Lung (tissue), 12 donors: Measurements from ENCODE around the gene RUFY2. TPM values are rescaled to one million over a fixed set of nuclear protein-coding genes. Genes with fewer than 3 reads are reported as not detected.

ENCODE experiments used
- ATAC-seq: fragments of 200-7000 bp; cut with Tn5 transposase; one replicate; pipeline ENCODE4 v1.9.1; 2020; ENCODE audit warnings: moderate number of reproducible peaks; ENCODE audit not compliant: insufficient read depth, low FRiP score
- DNase-seq, 3 donors: peaks; one replicate each; pipeline ENCODE4 v3.0.0-alpha.2; 2013 to 2017
- H3K27ac ChIP-seq, 2 donors: one replicate each; pipeline ENCODE4 v1.5.1; 2013; ENCODE audit warnings: mild to moderate bottlenecking in 2 of 2, moderate library complexity in 2 of 2, control low read depth in 1 of 2, inconsistent platforms in 1 of 2, low read depth in 1 of 2, low read length in 1 of 2
- H3K27me3 ChIP-seq, 3 donors: one replicate each; pipeline ENCODE4 v1.5.1; 2013; ENCODE audit warnings: low read length in 2 of 3; ENCODE audit not compliant: control insufficient read depth in 3 of 3, insufficient read depth in 3 of 3
- H3K36me3 ChIP-seq, 4 donors: one replicate each; pipeline ENCODE4 v1.5.1; 2013; ENCODE audit warnings: low read length in 4 of 4, mild to moderate bottlenecking in 1 of 4, moderate library complexity in 1 of 4; ENCODE audit not compliant: control insufficient read depth in 4 of 4, insufficient read depth in 4 of 4
- H3K4me1 ChIP-seq, 5 donors: one replicate each; pipeline ENCODE4 v1.5.1; 2013; ENCODE audit warnings: low read length in 5 of 5, mild to moderate bottlenecking in 2 of 5, moderate library complexity in 1 of 5; ENCODE audit not compliant: control insufficient read depth in 5 of 5, insufficient read depth in 5 of 5
- H3K4me3 ChIP-seq: one replicate; pipeline ENCODE4 v1.5.1; 2013; ENCODE audit warnings: mild to moderate bottlenecking, control low read depth, moderate library complexity
- H3K9ac ChIP-seq, 2 donors: one replicate each; pipeline ENCODE4 v1.5.1; 2013; ENCODE audit warnings: low read length in 2 of 2, control low read depth in 1 of 2; ENCODE audit not compliant: insufficient read depth in 1 of 2
- H3K9me3 ChIP-seq, 4 donors: one replicate each; pipeline ENCODE4 v1.5.1; 2013; ENCODE audit warnings: low read length in 3 of 4, mild to moderate bottlenecking in 1 of 4, moderate library complexity in 1 of 4; ENCODE audit not compliant: control insufficient read depth in 4 of 4, insufficient read depth in 3 of 4
- CTCF ChIP-seq: IDR thresholded peaks from 2 replicates; pipeline ENCODE4 v1.5.1; 2012; ENCODE audit warnings: mild to moderate bottlenecking; ENCODE audit errors: control extremely low read depth, extremely low read depth
- WGBS, 2 donors: extraction: QIAGEN DNeasy Blood & Tissue Kit; methylation state at CpG; one replicate each; pipeline ENCODE4 v1.1.7; 2013; 5-methylcytosine and 5-hydroxymethylcytosine counted together
- polyA plus RNA-seq, 2 donors: library from polyadenylated mRNA; stranded (reverse); fragments of 200-250 nt; gene quantifications; one replicate each; pipeline ENCODE4 v1.2.1, GENCODE V29; 2013
- total RNA-seq, 2 donors: library from RNA; depleted of rRNA in 1 of 2; stranded (reverse); fragments of >200 nt in 1 of 2; gene quantifications; one replicate each; pipeline ENCODE4 v1.2.1, GENCODE V29; 2014 to 2021
- donor health status: control.
- donor health status: control.
- donor health status: Bipolar disorder and iron deficiency.
- donor health status: healthy.
- donor health status: DM: yes; HTN: yes; CAD: no.

The RUFY2 gene
- total and polyA plus RNA-seq, 4 donors, result 4.2 to 55.3 (median 13.4) TPM

DNA sequence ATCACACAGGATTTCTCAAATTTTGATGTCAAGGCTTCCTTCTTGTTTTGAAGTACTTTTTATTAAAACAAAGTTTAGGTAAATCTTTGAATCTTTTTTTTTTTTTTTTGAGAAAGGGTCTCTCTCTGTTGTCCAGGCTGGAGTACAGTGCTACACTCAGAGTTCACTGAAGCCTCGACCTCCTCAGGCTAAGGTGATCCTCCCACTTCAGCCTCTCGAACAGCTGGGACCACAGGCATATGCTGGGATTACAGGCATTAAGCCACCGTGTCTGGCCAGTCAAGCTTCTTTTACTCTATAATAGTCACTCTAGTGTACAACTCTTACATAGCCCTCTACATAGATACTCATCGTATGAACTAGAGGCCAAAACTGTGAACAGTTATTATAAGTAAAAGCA, 3.4 kb downstream of the RUFY2 start:
- DNase-seq (no peak), ATAC-seq (no peak)
- Histone ChIP-seq H3K27me3 (no peaks in the 10 kb centered on the region), H3K9me3 (no peaks in the 10 kb centered on the region), H3K4me1 (peaks cover 0 to 5% (median 3%) of the 10 kb centered on the region in 5 donors), H3K36me3 (peaks cover 0 to 8% (median 4%) of the 10 kb centered on the region in 4 donors), H3K27ac (no peak overlapping the region), H3K4me3 (no peak overlapping the region), H3K9ac (no peak overlapping the region)
- WGBS, 2 donors, result 86 to 97% methylated on average over 4 of the region's 4 CpGs
- TF ChIP-seq CTCF, result no peak

DNA sequence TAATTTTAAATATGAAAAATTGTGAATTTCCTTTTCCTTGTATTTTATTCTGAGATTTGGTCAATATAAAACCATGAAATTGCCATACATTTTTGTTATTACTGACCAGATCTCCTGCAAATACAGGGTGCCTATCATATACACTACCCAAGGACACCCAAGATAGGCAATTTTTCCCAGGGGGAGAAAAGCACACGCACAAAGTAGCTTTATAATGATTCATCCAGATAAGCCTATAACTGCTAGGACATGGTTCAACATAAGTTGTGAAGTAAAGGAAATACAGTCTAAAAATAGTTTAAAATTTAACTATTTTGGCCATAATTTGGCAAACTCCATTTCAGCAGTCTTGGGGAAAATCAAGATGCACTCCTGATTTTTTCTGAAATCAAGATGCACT, 4.8 kb downstream of the RUFY2 start:
- H3K9me3 ChIP-seq, result no peaks in the 10 kb centered on the region
- ATAC-seq (no peak), DNase-seq (no peak)
- H3K9ac ChIP-seq, result no peak overlapping the region
- TF ChIP-seq CTCF, result no peak
- WGBS, 2 donors, result 90 to 98% methylated on average over 1 of the region's 1 CpG
- peaks cover 0 to 5% (median 3%) of the 10 kb centered on the region in 5 donors for H3K4me1 ChIP-seq
- no peak overlapping the region for H3K27ac ChIP-seq
- H3K4me3 ChIP-seq, result no peak overlapping the region
- no peaks in the 10 kb centered on the region for H3K27me3 ChIP-seq
- H3K36me3 ChIP-seq, result peaks cover 0 to 8% (median 4%) of the 10 kb centered on the region in 4 donors

DNA sequence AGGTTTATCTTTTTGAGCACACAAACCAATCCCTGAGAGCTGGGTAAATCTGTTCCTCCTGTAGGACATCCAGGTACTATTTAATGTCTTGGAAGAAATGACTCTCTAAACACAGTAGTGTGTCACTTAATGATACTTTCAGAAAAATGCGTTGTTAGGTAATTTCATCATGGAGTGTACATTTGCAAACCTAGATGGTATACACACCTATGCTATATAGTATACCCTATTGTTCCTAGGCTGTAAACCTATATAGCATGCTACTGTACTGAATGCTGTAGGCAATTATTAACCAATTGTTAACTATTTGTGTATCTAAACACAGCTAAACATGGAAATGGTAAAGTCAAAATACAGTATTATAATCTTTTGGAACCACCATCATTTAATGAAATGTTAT, 10.1 kb downstream of the RUFY2 start:
- 95 to 98% methylated on average over 1 of the region's 1 CpG for WGBS, 2 donors
- H3K9me3 ChIP-seq, result no peaks in the 10 kb centered on the region
- H3K36me3 ChIP-seq, result peaks cover 4 to 19% (median 9%) of the 10 kb centered on the region in 4 donors
- H3K9ac ChIP-seq, result no peak overlapping the region
- ATAC-seq (no peak), DNase-seq (no peak)
- no peak overlapping the region for H3K4me3 ChIP-seq
- no peak for TF ChIP-seq CTCF
- H3K27ac ChIP-seq, result no peak overlapping the region
- H3K27me3 ChIP-seq, result no peaks in the 10 kb centered on the region
- H3K4me1 ChIP-seq, result no peaks in the 10 kb centered on the region

DNA sequence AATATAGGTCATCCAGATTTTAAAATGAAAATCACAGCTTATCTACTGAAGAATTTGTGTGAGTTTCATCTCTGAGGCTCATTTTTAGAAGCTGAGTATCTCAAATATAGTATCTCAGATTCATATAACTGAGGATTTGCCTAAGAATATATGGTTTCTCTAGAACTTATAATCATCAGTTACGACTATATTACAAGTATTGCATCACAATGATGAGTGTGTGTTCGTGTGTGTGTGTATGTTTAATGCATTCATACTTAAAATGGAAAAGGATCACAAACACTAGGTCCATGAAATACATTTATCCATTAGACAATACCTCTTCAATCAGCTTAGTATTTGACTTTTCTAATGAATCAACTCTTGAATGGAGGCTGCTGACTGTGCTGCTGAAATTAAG, 21.3 kb downstream of the RUFY2 start:
- TF ChIP-seq CTCF, result no peak
- peaks cover 6 to 29% (median 19%) of the 10 kb centered on the region in 4 donors for H3K36me3 ChIP-seq
- H3K4me1 ChIP-seq, result no peaks in the 10 kb centered on the region
- no peak for ATAC-seq
- H3K27ac ChIP-seq, result no peak overlapping the region
- H3K9ac ChIP-seq, result no peak overlapping the region
- no peaks in the 10 kb centered on the region for H3K9me3 ChIP-seq
- no peak overlapping the region for H3K4me3 ChIP-seq
- DNase-seq, result no peak
- WGBS, 2 donors, result 75 to 86% methylated on average over 2 of the region's 2 CpGs
- no peaks in the 10 kb centered on the region for H3K27me3 ChIP-seq
